ENCODE measurements around the gene KIF4A.

DNA sequence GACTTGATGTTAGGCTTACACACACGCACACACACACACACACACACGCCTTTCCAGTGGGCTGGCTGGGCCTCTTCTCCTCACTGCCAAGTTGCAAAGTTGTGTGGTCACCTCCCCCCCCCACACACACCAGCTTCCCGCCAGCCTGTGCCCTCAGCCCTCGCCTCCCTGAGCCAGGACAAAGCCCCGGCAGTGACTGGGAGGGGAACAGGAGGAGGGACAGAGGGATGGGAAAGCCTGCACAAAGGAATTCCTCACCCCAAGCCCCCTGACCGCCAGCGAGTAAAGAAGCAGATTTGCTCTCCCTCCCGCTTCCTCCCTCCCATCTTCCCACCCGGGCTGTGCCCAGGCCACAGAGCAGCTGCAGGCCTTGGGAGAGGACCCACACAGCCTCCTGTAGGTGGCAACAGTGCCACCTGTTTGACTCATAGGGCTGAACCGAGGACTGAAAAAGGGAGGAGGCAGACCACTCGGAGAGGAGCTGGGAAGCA lies 133.0 kb downstream of the KIF4A start, which contains the start of gene GDPD2:
- TF ChIP-seq POLR2A (IDR thresholded peaks at IDR 0.05): no peak
- TF ChIP-seq, protein P1, sequence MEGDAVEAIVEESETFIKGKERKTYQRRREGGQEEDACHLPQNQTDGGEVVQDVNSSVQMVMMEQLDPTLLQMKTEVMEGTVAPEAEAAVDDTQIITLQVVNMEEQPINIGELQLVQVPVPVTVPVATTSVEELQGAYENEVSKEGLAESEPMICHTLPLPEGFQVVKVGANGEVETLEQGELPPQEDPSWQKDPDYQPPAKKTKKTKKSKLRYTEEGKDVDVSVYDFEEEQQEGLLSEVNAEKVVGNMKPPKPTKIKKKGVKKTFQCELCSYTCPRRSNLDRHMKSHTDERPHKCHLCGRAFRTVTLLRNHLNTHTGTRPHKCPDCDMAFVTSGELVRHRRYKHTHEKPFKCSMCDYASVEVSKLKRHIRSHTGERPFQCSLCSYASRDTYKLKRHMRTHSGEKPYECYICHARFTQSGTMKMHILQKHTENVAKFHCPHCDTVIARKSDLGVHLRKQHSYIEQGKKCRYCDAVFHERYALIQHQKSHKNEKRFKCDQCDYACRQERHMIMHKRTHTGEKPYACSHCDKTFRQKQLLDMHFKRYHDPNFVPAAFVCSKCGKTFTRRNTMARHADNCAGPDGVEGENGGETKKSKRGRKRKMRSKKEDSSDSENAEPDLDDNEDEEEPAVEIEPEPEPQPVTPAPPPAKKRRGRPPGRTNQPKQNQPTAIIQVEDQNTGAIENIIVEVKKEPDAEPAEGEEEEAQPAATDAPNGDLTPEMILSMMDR (IDR thresholded peaks at IDR 0.05): no peak
- TF ChIP-seq POLR2AphosphoS5 (IDR thresholded peaks at IDR 0.05): no peak
- no peak for TF ChIP-seq EP300 (IDR thresholded peaks at IDR 0.05)

All from gastroesophageal sphincter (tissue), 3 donors.